Stimulated activated CD8-positive, alpha-beta memory T cell treated with anti-CD3 and anti-CD28 coated beads, Interleukin-7, amount 100 ng/mL, for 1 hour (primary cell): ENCODE measurements around the gene ATOSB.
"Not testable (repeated sequence)": the region's sequence is repeated elsewhere in the genome, so short reads cannot be mapped to it uniquely, and the experiment has no call there.

Experiments
- DNase-seq, 2 donors: peaks; one replicate each; pipeline ENCODE4 v3.0.0-alpha.2; 2020; ENCODE audit warnings: low read depth in 2 of 2

Gene ATOSB

GRCh38 chr9:35115680-35116538, at the start of gene ATOSB:
Gene ATOSB (minus strand): TSS chr9:35115862. CDS start chr9:35108274, 7,588 bp downstream.
- DNase-seq: peak; percentile 79 to 82

GRCh38 chr9:35164711-35165110, 49.0 kb upstream of the ATOSB start:
- DNase-seq: no peak

GRCh38 chr9:35163413-35163812, 47.8 kb upstream of the ATOSB start:
- no peak for DNase-seq

DNA sequence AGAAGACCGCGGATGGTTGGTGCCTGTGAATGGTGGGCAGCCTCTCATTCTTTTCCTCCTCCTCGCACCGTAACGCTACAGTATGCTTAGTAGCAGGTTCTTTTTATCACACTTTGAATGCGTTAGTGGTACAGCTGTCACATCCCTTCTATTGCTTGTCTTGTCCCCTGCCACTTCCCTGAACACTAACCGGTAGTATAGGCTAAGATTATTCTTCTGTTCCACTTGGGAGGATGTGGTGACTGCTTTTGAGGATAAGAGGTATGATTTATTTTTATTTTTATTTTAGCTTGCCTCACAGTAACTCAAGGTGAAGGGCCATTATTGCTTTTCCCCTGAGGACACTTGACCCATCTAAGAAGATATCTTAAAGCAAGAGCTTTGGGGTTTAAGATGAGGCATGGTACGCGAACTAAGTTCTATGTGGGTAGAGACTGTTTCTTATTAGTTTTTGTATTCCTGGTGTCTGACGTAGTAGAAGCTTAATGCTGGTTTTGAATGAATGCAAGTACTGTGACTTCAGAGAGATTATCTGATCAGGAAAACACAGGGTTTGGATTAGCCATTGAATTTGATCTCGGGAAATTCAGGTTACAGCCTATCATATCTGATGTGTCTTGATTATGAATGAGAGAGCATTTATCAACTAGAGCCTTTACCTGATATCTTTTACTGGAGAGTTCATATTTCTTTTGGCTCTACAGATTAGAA, 47.1 kb upstream of the ATOSB start:
- no peak for DNase-seq

- DNase-seq: peak; percentile 39 to 57
Observed at GRCh38 chr9:35161713-35162604, 46.3 kb upstream of the ATOSB start, which contains the start of gene UNC13B. Gene UNC13B (plus strand): TSS chr9:35162009. CDS start chr9:35162284, 275 bp downstream.

DNA sequence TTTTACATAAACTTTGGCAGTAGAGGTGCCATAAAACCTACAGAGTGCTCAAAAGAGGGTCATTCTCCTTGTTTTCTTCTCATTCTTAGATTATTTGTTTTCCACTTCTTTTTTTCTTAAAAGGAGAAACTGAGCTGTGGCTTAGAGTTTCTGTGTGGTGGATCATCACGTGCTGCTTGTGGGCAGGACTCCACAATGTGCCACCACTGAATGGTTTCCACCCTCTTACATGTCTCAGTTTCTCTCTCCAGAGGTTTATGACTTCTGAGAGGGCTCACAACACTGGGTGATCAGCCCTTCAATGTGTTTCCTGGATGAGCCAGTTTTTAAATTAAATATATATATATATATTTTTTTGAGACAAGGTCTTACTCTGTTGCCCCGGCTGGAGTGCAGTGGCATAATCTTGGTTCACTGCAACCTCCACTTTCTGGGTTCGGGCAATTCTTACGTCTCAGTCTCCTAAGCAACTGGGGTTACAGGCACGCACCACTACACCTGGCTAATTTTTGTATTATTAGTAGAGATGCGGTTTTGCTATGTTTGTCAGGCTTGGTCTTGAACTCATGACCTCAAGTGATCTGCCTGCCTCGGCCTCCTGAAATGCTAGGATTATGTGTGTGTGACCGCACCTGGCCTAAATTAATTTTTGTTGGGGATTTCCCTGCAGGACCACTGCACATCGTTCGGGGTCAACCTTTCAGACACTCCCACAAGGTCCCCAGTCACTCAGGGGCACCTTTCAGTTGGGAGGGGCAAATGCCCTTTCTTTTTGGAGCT, 43.0 kb upstream of the ATOSB start:
- DNase-seq: no peak

DNA sequence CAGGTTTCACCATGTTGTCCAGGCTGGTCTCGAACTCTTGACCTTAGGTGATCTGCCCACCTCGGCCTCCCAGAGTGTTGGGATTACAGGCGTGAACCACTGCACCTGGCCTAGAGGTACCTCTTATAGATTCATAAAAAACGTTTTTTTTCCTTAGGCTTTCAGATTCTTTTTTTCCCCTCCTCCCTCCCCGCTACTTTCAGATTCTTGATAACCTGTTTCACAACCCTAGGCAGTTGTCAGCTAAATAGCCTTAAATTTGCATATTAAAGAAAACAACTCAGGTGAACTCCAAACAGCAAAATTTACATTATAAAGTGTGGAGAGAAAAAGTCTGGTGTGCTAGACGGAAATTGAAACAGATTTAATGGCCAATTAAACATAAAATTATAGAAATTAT, 42.2 kb upstream of the ATOSB start:
- DNase-seq: not testable (repeated sequence)

DNA sequence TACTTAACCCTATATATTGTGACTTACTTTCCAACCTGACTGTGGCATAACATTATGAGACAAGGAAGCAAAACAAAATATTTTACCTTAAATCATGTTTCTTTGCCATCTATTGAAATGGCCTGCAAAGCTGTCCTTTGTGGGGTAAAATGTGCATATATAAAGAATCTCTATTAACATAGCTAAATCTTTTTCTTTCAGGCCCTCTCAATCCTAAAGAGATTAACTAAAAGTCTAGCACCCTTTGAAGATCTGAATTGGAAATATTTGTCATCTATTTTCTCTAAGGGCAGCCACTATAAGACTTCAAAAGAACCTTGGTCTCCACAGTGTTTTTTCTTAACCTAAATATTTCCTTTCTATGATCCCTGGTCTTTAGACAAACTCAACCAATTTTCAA, 41.1 kb upstream of the ATOSB start:
- no peak for DNase-seq

- no peak for DNase-seq
Observed at GRCh38 chr9:35152926-35153325, 37.3 kb upstream of the ATOSB start.

DNA sequence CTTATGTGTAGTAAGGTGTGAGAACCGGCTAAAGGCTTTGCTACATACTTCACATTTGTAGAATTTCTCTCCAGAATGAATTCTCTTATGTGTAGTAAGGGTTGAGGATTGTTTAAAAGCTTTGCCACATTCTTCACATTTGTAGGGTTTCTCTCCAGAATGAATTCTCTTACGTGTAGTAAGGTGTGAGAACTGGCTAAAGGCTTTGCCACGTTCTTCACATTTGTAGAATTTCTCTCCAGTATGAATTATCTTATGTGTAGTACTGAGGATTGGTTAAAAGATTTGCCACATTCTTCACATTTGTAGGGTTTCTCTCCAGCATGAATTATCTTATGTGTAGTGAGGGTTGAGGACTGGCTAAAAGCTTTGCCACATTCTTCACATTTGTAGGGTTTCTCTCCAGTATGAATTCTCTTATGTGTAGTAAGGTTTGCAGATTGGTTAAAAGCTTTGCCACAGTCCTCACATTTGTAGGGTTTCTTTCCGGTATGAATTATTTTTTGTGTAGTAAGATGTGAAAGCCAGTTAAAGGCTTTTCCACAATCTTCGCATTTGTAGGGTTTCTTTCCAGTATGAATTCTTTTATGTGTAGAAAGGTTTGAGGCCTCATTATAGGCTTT, 32.4 kb upstream of the ATOSB start:
- DNase-seq: not testable (repeated sequence)

DNA sequence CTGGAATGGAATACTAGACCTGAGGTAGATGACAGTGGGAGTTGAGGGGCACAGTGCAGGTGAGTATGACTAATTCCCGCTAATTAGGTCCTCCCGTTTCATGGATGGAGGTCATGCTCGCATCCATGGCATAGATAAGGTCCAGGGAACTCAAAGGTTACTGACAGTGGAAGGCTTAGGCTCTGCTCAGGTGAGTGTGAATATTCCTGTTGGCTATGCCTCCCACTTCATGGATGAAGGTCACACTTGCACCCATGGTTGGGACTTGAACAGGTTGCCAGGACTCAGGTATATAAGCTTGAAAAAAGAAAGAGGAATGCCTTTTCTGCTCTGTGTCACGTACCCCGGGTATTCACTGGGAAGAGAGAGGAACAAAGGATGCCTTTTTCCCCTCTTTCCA, 26.4 kb upstream of the ATOSB start:
- DNase-seq: no peak

DNA sequence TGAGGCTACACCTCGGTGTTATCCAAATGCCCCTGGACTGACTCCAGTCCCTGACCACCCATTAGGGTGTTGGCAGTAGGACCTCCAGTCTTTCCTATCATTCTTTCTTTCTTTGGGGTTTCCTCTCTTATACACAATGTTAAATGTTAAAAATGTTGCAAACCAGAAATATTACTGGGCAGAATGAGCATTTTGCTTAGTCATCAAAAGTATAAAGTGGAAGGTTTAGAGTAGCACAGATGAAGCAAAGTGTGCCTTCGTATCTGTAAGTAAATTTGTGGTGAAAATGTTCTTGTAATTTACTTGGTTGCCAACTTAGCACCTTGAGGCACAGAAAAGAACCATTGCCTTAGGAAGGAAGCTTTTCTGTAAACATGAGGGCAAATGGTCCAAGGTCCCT, 24.4 kb upstream of the ATOSB start:
- no peak for DNase-seq

DNA sequence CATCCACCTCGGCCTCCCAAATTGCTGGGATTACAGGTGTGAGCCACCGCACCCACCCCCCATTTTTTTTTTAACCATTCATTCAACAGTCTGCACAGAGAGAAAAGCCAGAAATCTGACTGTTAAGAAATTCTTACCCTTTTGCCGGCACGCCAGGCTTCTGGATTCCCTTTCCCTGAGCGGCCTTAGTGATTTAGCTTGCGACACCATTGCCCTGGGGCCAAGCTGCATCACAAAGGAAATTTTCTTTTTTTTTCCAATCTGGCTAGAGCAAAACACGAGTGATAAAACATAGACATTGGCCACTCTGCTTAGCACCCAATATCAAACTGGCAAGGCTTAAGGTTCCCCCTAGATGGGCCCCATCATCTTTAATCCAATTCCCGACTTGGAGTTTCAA, 21.2 kb upstream of the ATOSB start:
- DNase-seq: no peak

DNA sequence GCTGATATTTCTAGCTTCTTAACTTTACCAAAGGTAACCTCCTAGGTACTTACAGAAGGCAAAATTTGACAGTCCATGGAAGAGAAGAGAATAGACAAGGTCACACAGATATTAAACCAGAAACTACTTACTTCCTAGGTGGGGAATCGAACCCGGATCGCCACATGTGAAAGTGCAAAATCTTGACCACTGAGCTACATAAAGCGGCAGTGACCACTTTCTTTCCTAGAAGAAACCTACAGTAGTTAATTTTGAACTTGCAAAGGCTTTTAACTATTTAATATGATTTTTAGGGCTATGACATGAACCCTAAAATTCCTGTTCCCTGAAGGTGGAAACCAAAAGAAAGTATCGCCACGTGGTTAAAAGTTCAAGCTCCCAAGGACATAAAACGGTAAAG, 20.3 kb upstream of the ATOSB start:
- no peak for DNase-seq

- no peak for DNase-seq
Observed at GRCh38 chr9:35134920-35135319, 19.3 kb upstream of the ATOSB start.

- DNase-seq: peak; percentile 67 to 74
Observed at GRCh38 chr9:35116898-35117551, 1.4 kb upstream of the ATOSB start.

DNA sequence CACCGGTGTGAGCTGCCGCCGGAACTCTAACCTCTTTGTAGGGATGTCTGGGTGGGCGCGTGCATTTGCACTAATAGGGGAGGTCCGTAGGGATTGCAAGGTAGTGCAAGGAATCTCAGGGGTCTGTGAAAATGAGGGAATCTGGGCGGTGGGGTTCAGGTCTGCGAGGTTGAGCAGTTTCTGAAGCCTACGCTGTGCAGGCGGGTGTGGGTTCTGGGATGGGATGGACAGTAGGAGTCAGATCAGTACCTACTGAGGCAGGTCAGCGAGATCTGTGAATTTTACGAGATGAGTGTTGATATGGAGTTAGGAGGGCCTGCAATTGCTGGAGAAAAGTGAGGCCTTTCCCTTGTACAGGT, 856 bp upstream of the ATOSB start:
- DNase-seq: no peak

DNA sequence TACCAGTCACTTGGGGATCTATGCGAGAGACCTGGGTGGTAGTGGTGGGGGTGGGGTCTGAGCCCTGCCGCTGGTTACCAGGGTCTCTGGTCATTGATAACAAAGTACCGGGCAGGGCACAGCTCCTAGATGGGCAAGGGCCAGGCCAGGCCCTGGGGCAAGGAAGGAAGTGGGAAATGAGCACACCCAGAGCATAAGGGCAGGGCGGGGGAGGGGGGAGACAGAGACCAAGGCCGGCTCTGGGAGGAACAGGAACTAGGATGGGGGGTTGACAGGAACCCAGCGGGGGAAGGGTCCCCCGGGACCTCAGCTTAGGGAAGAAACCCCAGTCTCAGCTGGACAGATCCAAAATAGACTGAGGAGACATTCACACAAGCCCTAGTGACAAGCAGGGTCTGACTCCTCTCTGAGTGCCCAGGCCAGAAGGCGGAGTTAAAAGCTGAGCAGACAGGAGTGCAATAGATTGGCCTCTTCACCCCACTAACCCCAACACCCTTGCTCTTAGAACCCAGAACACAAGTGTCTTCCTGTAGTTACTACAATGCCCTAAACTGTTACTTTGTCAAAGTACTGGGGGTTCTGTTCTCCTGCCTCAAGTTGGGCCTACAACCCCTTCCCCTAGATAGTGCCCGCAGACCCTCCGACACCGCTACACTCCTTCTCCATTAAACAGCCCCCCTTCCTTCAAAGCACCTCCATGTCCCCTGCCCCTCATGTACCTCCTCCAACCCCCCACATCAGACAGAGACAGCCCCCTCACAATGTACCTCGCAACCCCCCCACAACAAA, 628 bp downstream of the ATOSB start:
- no peak for DNase-seq

DNA sequence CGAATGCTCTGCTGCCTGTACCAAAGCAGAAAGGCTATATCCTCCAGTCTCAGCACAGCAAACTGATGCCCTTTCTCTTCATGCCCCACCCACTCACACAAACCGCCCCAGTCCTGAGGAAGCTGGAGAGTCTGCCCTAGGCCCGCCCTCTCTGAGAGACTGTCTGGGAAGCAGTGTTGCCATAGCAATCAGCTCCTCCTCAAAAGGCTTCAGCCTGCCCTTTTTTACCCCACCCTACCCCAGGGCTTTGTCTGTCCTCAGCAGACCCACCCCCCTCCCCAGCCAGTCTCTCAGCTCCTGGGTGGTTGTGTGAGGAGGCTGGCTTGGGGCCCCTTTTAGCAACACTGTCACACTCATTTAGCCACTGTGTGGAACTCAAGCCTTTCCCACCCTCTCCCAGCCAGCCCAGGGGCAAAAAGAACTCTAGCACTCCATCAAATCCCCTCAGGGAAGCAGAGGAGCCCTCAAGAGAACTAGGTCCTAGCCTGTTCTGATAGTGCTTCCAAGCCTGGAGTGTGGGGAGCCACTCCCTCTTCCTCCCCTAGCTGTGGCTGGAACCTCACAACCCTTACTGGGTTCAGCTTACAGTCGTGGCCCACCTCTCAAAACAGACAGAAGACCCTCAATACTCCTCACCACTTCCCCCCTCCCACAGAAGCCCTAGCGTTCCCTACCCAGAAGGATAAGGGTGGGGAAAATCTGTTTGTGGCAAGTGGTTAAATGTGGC, 1.4 kb downstream of the ATOSB start:
- no peak for DNase-seq
